ENCODE data around the gene MYO9B. TPM values are rescaled to one million over a fixed set of nuclear protein-coding genes. Genes with fewer than 3 reads are reported as not detected.

The MYO9B gene
- total and polyA plus RNA-seq, 2 of the 13 experiments (the other 11 are each of a cell fraction or from before 2014, with no cell fraction given): 18.0 to 18.3 TPM

GRCh38 chr19:17194608-17195007 lies 119.0 kb downstream of the MYO9B start (continued):
- TF ChIP-seq, protein P1, sequence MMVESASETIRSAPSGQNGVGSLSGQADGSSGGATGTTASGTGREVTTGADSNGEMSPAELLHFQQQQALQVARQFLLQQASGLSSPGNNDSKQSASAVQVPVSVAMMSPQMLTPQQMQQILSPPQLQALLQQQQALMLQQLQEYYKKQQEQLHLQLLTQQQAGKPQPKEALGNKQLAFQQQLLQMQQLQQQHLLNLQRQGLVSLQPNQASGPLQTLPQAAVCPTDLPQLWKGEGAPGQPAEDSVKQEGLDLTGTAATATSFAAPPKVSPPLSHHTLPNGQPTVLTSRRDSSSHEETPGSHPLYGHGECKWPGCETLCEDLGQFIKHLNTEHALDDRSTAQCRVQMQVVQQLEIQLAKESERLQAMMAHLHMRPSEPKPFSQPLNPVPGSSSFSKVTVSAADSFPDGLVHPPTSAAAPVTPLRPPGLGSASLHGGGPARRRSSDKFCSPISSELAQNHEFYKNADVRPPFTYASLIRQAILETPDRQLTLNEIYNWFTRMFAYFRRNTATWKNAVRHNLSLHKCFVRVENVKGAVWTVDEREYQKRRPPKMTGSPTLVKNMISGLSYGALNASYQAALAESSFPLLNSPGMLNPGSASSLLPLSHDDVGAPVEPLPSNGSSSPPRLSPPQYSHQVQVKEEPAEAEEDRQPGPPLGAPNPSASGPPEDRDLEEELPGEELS (CRISPR knock-in tag; IDR thresholded peaks at IDR 0.05): no peak
- TF ChIP-seq SOX5 (CRISPR knock-in tag; IDR thresholded peaks at IDR 0.05; ENCODE audit: borderline replicate concordance) (no peak), EZH2 (conservative IDR thresholded peaks at IDR 0.05; ENCODE audit: low read depth, low read length) (no peak), KLF9 (CRISPR knock-in tag; IDR thresholded peaks at IDR 0.05; ENCODE audit: low read depth) (no peak), ZNF557 (CRISPR knock-in tag; IDR thresholded peaks at IDR 0.05) (no peak)

GRCh38 chr19:17195106-17195505 lies 119.5 kb downstream of the MYO9B start:
- Histone ChIP-seq H2AFZ (ENCODE audit: low read length) (no peak overlapping the region), H3K9ac (ENCODE audit: insufficient read depth, low read depth, low read length) (no peak overlapping the region), H3K9me3 (ENCODE audit: low read length) (no peaks in the 10 kb centered on the region), H3K4me1 (ENCODE audit: insufficient read depth, low read length) (peaks cover 5% of the 10 kb centered on the region), H3K4me3 (replicated peaks in 1 of 3; ENCODE audit: insufficient read depth in 1 of 3, low read depth in 2 of 3, low read length in 3 of 3) (no peak overlapping the region), H3K27me3 (ENCODE audit: control insufficient read depth in 1 of 2, insufficient read depth in 2 of 2, low read length in 2 of 2) (no peaks in the 10 kb centered on the region), H3K4me2 (ENCODE audit: low read depth, low read length) (no peak overlapping the region), H4K20me1 (ENCODE audit: insufficient read depth, low read length) (no peaks in the 10 kb centered on the region), H3K27ac (ENCODE audit: extremely low read length, insufficient read depth, low read length) (no peak overlapping the region), H3K79me2 (ENCODE audit: insufficient read depth, low read length) (no peaks in the 10 kb centered on the region), H3K36me3 (replicated peaks in 1 of 2; ENCODE audit: control insufficient read depth in 1 of 2, insufficient read depth in 2 of 2, low read length in 2 of 2) (peaks cover 17 to 21% of the 10 kb centered on the region in 2 experiments; a peak in 4 of 5 replicates)
- intact Hi-C loops (cut with micrococcal nuclease; ENCODE audit: unreplicated experiment) (no loop called here), in situ Hi-C loops (cut with HindIII; ENCODE audit: extremely low pct_ligation_motif_present, low pct_unique_long_range_greater_than_20kb) (no loop called here)
- BruUV-seq (replicated peaks): no TSS peak
- POLR2A ChIA-PET: no interaction called here
- no peak for DNase-seq (ENCODE audit: low spot score)
- CTCF ChIA-PET (ENCODE audit: low intra/inter-chr PET ratio, low total read pairs): no interaction called here
- WGBS (ENCODE audit: low lambda C conversion rate): 100% methylated on average over 1 of the region's 23 CpGs
- TF ChIP-seq, protein P2, sequence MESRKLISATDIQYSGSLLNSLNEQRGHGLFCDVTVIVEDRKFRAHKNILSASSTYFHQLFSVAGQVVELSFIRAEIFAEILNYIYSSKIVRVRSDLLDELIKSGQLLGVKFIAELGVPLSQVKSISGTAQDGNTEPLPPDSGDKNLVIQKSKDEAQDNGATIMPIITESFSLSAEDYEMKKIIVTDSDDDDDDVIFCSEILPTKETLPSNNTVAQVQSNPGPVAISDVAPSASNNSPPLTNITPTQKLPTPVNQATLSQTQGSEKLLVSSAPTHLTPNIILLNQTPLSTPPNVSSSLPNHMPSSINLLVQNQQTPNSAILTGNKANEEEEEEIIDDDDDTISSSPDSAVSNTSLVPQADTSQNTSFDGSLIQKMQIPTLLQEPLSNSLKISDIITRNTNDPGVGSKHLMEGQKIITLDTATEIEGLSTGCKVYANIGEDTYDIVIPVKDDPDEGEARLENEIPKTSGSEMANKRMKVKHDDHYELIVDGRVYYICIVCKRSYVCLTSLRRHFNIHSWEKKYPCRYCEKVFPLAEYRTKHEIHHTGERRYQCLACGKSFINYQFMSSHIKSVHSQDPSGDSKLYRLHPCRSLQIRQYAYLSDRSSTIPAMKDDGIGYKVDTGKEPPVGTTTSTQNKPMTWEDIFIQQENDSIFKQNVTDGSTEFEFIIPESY (CRISPR knock-in tag; IDR thresholded peaks at IDR 0.05): no peak
- TF ChIP-seq SMAD1 (CRISPR knock-in tag; IDR thresholded peaks at IDR 0.05; ENCODE audit: borderline replicate concordance, low read depth) (no peak), HNF1A (IDR thresholded peaks at IDR 0.05; ENCODE audit: low read depth) (no peak), HNF1A (CRISPR knock-in tag; IDR thresholded peaks at IDR 0.05; ENCODE audit: borderline replicate concordance) (no peak), DMAP1 (CRISPR knock-in tag; IDR thresholded peaks at IDR 0.05) (no peak), ZNF772 (CRISPR knock-in tag; IDR thresholded peaks at IDR 0.05) (no peak), KLF9 (CRISPR knock-in tag; IDR thresholded peaks at IDR 0.05; ENCODE audit: low read depth) (no peak), ZNF343 (CRISPR knock-in tag; IDR thresholded peaks at IDR 0.05) (no peak)
- TF ChIP-seq, protein P3, sequence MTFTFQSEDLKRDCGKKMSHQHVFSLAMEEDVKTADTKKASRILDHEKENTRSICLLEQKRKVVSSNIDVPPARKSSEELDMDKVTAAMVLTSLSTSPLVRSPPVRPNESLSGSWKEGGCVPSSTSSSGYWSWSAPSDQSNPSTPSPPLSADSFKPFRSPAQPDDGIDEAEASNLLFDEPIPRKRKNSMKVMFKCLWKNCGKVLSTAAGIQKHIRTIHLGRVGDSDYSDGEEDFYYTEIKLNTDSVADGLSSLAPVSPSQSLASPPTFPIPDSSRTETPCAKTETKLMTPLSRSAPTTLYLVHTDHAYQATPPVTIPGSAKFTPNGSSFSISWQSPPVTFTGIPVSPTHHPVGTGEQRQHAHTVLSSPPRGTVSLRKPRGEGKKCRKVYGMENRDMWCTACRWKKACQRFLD (CRISPR knock-in tag; IDR thresholded peaks at IDR 0.05; ENCODE audit: borderline replicate concordance): no peak
- no peak for FAIRE-seq
- ATAC-seq: no peak
